IPS-20b (cell line): ENCODE results near the gene CASTOR1.

ENCODE experiments used
- H3K27ac ChIP-seq: one replicate; pipeline ENCODE4 v1.5.1; 2013; ENCODE audit warnings: low read length
- H3K27me3 ChIP-seq: 2 replicates; pipeline ENCODE4 v1.6.1; 2013; ENCODE audit warnings: mild to moderate bottlenecking, low read length, inconsistent platforms; ENCODE audit not compliant: insufficient read depth
- H3K36me3 ChIP-seq: 2 replicates; pipeline ENCODE4 v1.6.1; 2013; ENCODE audit warnings: low read depth, mild to moderate bottlenecking, inconsistent platforms, low read length, moderate library complexity; ENCODE audit not compliant: insufficient read depth
- H3K4me1 ChIP-seq: 2 replicates; pipeline ENCODE4 v1.6.1; 2013; ENCODE audit warnings: mild to moderate bottlenecking, control low read depth, inconsistent platforms, low read length, moderate library complexity; ENCODE audit not compliant: insufficient read depth
- H3K4me3 ChIP-seq: 2 replicates; pipeline ENCODE4 v1.5.1; 2013; ENCODE audit warnings: mild to moderate bottlenecking, low read length, inconsistent platforms
- H3K9ac ChIP-seq: 2 replicates; pipeline ENCODE4 v1.6.1; 2013; ENCODE audit warnings: low read depth, mild to moderate bottlenecking, inconsistent platforms, low read length, moderate library complexity
- H3K9me3 ChIP-seq: 2 replicates; pipeline ENCODE4 v1.6.1; 2013; ENCODE audit warnings: mild to moderate bottlenecking, low read depth, low read length, inconsistent platforms; ENCODE audit not compliant: insufficient read depth

The CASTOR1 gene

DNA sequence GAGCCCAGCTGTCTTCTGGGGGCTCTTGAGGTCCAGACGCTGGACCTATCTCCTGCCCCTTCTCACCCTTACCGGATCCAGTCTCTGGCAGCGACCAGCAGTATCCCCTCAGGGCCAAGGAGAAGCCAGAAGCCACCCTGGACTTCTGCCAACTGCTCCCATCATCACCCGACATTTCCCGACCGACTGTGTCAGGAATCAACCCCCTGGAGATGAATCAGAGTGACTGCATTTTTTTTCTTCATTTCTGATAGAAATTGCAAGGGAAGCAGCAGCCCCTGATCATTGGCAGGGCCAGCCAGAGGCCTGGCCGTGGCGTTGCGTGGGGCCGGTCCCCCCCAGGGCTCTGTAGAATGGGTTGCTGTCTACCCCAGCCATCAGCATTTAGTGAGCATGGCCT, 37.6 kb downstream of the CASTOR1 start:
- Histone ChIP-seq H3K9ac (no peak overlapping the region), H3K36me3 (no peaks in the 10 kb centered on the region), H3K27ac (no peak overlapping the region), H3K4me3 (no peak overlapping the region), H3K9me3 (no peaks in the 10 kb centered on the region), H3K4me1 (peaks cover 12% of the 10 kb centered on the region), H3K27me3 (peaks cover 10% of the 10 kb centered on the region; the same call in 1 of the 2 replicates)

DNA sequence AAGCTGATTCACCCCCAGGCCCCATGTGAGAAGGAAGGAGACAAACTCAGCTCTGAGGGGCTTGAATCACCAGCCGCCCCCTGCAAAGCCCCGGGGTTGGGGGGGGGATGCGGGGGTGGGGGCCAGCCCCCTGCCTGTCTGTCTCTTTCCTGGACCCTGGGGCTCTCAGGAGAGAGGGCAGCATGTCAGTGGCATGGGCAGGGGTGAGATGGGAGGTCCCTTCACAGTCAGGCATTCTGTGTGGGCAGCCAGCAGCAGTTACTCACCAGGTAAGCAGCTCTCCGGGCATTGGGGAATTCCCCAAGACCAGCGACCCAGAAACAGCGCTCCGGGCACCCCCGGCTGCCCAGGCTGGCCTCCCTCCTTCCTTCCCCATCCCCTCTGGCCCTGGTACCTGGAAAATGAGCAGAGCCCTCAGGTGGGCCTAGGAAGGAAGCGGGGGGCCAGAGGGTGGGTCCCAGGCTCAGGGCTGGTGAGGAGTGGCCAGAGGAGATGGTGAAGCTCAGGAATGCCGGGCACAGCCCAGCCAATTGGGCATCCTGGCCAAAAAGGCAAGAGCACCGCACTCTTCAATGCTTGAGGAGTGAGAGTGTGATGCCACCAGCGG, 38.5 kb downstream of the CASTOR1 start:
- Histone ChIP-seq H3K36me3 (no peaks in the 10 kb centered on the region), H3K9me3 (no peaks in the 10 kb centered on the region), H3K27ac (no peak overlapping the region), H3K4me1 (peaks cover 12% of the 10 kb centered on the region), H3K27me3 (peaks cover 13% of the 10 kb centered on the region; the same call in 1 of the 2 replicates), H3K9ac (no peak overlapping the region), H3K4me3 (no peak overlapping the region)

DNA sequence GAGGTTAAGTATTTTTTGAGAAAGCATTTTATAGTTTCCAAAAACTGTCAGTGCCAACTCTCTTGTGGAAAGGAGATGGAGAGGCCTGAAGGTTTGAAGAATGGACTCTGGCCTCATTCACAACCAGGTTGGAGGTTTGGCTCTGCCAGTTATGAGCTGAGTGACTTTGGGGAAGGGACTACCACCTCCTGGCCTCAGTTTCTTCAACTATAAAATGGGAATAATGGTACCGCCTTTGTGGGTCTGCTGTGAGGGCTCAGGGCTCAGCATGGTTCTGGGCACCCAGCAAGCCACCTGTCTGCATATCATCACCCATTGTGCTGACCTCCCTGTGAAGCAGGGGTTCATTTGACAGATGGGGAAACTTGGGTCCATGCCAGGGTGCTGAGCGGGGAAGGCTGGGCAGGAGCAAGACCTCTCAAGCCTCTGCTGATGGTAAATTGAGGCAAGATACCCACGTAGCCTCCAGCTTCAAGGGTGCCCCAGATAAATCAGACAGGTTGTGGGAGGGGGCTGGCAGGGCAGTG, 39.2 kb downstream of the CASTOR1 start:
- Histone ChIP-seq H3K27me3 (peaks cover 13% of the 10 kb centered on the region; the same call in 1 of the 2 replicates), H3K4me1 (peaks cover 12% of the 10 kb centered on the region), H3K27ac (no peak overlapping the region), H3K9ac (no peak overlapping the region), H3K9me3 (no peaks in the 10 kb centered on the region), H3K4me3 (no peak overlapping the region), H3K36me3 (no peaks in the 10 kb centered on the region)

DNA sequence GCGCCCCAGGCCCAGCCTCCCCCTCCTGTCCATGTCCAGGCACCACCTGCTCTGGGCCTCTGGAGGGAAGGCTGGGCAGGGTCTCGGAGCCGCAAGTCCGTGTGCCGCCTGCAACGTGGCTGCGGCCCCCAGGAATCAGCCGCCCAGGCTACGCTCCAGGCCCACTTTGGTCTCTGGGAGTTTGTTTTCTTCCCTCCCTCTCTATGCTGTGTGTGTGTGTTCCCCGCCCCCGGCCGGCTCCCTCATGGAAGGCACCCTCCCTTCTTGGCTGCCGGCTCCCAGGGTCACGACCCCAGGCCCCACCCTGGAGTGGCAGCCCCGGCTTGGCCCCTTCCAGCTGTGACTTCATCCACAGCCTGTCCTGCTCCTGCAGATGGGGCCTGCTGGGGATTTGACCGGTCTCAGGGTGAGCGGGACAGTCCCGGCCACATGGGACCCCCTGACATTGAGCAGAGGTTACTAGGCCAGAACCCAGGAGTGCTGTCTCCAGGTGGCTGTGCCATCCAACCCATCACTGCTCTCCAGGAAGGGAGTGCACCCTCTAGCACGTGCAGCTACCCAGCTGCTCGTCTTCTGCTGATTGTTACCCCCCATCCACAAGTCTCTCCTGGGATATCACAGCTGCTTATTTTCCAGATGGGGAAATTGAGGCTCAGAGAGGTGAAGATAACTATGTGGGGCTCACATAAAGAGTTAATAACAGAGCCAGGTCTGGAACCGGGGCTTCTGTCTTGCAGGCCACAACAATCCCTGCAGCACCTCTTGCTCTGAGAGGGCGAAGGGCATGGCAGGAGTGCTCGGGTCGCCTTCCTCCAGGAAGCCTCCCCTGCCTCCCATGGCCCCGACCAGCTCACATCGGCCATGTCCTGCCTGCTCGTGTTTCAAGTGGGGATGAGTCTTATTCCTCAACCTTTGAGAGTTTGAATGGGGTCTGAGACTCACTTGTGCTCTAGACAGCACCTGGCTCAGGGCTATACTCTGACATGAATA, 40.0 kb downstream of the CASTOR1 start:
- H3K9me3 ChIP-seq, result no peaks in the 10 kb centered on the region
- no peak overlapping the region for H3K4me3 ChIP-seq
- peaks cover 13% of the 10 kb centered on the region; the same call in 1 of the 2 replicates for H3K27me3 ChIP-seq
- peaks cover 15% of the 10 kb centered on the region for H3K4me1 ChIP-seq
- no peaks in the 10 kb centered on the region for H3K36me3 ChIP-seq
- H3K27ac ChIP-seq, result no peak overlapping the region
- H3K9ac ChIP-seq, result no peak overlapping the region

DNA sequence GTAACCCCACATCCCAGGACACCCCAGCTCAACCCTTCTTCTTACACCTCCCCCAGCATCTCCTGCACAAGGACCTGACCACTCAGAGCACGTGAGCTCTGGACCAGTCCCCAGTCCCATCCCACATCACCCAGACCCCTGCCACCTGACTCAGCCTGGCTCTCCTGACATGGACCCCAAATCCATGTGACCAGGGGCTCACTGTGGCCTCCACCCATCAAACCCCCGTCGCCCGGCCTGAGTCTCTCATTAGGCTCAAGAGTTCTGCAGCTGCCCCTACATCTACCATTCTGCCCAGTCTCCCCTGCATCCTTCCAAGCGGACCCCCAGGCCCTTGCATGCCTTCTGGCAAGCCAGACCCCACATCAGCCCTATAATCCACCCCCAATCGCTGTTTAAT, 40.8 kb downstream of the CASTOR1 start:
- Histone ChIP-seq H3K27ac (no peak overlapping the region), H3K4me3 (no peak overlapping the region), H3K36me3 (0 out of 2 replicates have a peak, but pooled peaks cover 2% of the 10 kb centered on the region), H3K4me1 (peaks cover 15% of the 10 kb centered on the region), H3K27me3 (peaks cover 13% of the 10 kb centered on the region; the same call in 1 of the 2 replicates), H3K9me3 (no peaks in the 10 kb centered on the region), H3K9ac (no peak overlapping the region)

DNA sequence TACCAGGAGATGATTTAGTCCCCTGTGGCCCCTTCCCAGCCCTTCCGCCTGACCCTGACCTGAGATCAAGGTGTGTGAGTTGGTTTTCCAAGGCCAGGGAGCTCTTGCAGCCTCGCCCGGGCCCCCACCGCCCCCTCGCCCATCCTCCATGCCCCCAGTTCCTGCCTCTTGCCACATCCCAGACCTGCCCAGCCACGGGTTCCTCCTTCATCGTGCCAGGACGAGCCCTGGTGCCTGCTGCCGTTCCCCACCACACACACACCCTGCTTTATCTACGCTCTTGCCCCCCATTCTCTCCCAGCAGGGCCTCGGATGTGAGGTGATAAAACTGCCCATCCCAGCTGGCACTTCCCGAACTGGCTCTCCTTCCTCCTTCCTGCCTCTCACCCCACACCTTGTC, 41.3 kb downstream of the CASTOR1 start:
- Histone ChIP-seq H3K27me3 (peaks cover 13% of the 10 kb centered on the region; the same call in 1 of the 2 replicates), H3K27ac (no peak overlapping the region), H3K9ac (no peak overlapping the region), H3K9me3 (no peaks in the 10 kb centered on the region), H3K4me1 (peaks cover 14% of the 10 kb centered on the region), H3K4me3 (no peak overlapping the region), H3K36me3 (peaks cover 8% of the 10 kb centered on the region; the same call in 1 of the 2 replicates)

DNA sequence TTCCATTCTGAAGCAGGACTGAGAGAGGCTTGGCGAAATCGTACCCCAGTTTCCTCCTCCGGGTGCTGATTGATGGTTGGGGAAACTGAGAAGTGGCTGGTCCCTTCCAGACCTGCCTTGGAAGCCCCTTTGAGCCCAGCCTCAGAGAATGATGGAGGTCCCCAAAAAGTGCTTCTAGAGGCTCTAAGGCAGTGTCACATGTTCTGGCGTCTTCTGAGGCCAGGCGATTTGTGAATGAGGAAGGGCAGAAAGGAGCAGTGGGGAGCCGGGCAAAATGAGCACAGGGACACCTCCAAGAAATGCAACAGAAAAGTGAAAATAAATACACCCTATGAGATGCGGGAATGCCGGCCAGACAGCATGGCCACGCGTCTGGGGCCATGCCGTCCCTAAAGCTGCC, 41.7 kb downstream of the CASTOR1 start:
- Histone ChIP-seq H3K9me3 (no peaks in the 10 kb centered on the region), H3K4me1 (peaks cover 10% of the 10 kb centered on the region), H3K9ac (no peak overlapping the region), H3K27me3 (peaks cover 13% of the 10 kb centered on the region; the same call in 1 of the 2 replicates), H3K27ac (no peak overlapping the region), H3K4me3 (no peak overlapping the region), H3K36me3 (peaks cover 10% of the 10 kb centered on the region; the same call in 1 of the 2 replicates)

DNA sequence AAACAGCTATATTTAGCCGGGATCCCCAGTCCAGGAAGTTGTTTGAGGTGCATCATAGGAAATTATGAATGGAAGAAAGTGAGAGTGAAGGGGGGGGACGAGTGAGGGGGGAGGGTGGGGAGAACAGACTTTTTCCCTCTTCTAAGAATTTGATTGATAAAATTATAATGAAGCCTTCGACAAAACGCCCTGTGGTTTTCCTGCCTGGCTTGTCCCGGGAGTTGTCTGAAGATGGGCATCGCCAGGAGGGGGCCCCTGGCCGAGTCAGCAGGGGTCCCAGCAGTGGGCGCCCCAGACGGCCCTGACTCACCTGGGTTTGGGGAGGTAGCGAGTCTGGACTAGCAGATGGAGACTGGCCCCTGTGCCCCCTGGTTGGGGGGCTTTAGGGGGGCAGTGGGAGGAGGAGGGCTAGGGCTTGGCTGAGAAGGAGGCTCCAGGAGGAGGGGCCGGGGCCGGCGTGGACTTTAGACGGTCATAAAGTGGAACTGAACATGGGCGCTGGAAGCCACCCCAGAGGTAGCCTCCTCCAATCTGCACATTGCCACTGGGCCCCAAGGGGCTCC, 42.4 kb downstream of the CASTOR1 start:
- peaks cover 8% of the 10 kb centered on the region for H3K4me1 ChIP-seq

DNA sequence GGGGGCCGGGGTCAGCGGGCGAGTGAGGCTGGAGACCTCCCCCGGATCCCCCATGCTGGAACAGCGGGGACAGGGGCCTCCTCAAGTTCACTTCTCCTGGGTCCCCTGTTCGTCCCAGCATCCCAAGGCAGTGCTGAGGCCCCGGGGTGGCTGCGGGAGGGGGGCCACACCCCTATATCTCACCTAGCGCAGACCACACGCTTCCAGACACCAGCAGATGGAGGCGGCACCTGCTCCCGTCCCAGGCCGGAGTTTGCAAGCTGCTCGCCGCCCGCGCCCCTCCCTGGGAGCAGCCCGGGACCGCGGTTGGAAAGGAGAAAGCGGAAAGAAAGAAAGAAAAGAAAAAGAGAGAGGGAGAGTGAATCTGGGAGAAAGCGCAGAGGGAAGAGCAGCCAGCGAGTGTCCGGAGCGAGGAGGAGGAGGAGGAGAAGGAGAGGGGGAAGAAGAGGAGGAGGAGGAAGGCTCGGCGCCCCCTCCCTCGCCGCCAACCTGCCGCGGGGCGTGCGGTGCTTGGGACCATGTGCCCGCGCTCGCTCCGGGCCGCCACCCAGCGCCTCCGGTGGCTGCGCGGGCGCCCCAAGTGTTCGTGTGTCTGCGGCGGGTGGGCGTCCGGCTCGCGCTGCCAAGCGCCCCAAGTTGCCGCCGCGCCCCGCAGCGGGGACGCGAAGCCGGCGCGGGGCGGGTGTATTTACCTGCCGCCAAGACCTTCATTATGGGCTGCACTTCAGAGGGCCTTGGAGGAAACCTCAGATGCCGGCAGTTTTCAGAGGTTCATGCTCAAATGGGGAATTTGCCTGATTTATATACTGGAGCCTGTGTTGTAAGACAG, 43.1 kb downstream of the CASTOR1 start, which contains the start of gene LIF:
LIF (minus strand) TSS at position 775 of the 829 bp plus-strand sequence; CDS start at position 711, 64 bp downstream.
- peaks cover 13% of the 10 kb centered on the region; the same call in 1 of the 2 replicates for H3K27me3 ChIP-seq
- peak within 1 kb of the TSS; percentile 78 for H3K4me3 ChIP-seq
- H3K9ac ChIP-seq, result peak within 1 kb of the TSS; percentile 67
- H3K27ac ChIP-seq, result no peak within 1 kb of the TSS
- H3K4me1 ChIP-seq, result peaks cover 8% of the 10 kb centered on the region
- no peaks in the 10 kb centered on the region for H3K9me3 ChIP-seq
- peaks cover 10% of the 10 kb centered on the region; the same call in 1 of the 2 replicates for H3K36me3 ChIP-seq

More for the DNA sequence above, 42.4 kb downstream of the CASTOR1 start:
- no peaks in the 10 kb centered on the region for H3K9me3 ChIP-seq
- H3K36me3 ChIP-seq, result peaks cover 10% of the 10 kb centered on the region; the same call in 1 of the 2 replicates
- H3K4me3 ChIP-seq, result peak overlapping the region; percentile 78
- peaks cover 13% of the 10 kb centered on the region; the same call in 1 of the 2 replicates for H3K27me3 ChIP-seq
- no peak overlapping the region for H3K27ac ChIP-seq
- peak overlapping the region; percentile 67; the same call in 1 of the 2 replicates for H3K9ac ChIP-seq

DNA sequence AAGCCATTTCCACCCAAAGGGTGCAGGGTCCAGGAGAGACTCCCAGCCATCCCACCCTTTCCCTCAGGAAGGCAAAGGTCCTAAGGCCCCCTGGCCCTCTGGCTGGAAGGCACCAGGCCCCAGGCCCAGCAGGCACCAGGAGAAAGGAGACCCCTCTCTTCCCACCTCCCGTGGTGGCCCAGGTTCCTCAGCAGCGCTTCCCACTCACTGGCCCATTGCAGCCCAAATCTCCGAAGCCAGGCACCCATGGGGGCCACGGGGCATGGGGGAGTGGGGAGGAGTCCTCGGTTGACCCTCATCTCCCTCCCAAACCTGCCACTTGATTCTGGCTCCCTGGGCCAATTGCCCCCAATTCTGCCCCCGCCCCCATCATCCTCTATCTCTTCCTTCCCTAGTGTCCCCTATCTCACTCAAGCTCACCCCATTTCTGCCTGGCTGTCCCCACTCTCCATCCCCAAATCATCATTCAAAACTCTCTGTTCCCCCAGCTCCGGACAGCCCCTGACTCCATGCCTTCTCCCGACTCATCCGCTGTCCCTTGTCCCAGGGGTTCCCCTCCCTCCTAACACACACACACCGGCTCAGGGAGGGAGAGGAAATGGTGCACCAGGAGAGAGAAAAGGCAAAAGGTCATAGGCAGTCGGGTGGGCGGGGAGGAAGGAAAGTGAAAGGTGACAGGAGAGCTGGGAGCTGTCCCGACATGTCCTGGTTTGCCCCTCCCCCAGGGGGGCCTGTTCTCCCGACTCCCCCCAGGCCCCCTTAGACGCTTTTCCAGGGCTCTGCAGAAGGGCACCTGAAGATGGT, 43.9 kb downstream of the CASTOR1 start:
- Histone ChIP-seq H3K36me3 (peaks cover 10% of the 10 kb centered on the region; the same call in 1 of the 2 replicates), H3K27ac (no peak overlapping the region), H3K4me3 (peak overlapping the region; percentile 78), H3K9me3 (no peaks in the 10 kb centered on the region), H3K4me1 (peaks cover 8% of the 10 kb centered on the region), H3K9ac (peak overlapping the region; percentile 67; the same call in 1 of the 2 replicates), H3K27me3 (peaks cover 13% of the 10 kb centered on the region; the same call in 1 of the 2 replicates)
